ENCODE results near the gene STAT1. TPM values are rescaled to one million over a fixed set of nuclear protein-coding genes. Genes with fewer than 3 reads are reported as not detected.
A peak's percentile ranks its signal among the peaks of the same experiment; 100 is the strongest.
"Not testable (repeated sequence)": the region's sequence is repeated elsewhere in the genome, so short reads cannot be mapped to it uniquely, and the experiment has no call there.

STAT1 gene
- total RNA-seq, 3 donors from 2014 or later, result 56.5 to 78.6 (median 74.8) TPM

GRCh38 chr2:190999949-191000665 lies 13.9 kb downstream of the STAT1 start:
- Histone ChIP-seq H3K4me1 (ENCODE audit: low read depth) (no peaks in the 10 kb centered on the region), H3K4me3 (no peak overlapping the region), H3K9me3 (no peaks in the 10 kb centered on the region), H3K36me3 (ENCODE audit: low read depth) (peaks cover 40% of the 10 kb centered on the region)
- intact Hi-C loops (cut with DNase I, micrococcal nuclease), result no loop called here
- TF ChIP-seq, protein P1, sequence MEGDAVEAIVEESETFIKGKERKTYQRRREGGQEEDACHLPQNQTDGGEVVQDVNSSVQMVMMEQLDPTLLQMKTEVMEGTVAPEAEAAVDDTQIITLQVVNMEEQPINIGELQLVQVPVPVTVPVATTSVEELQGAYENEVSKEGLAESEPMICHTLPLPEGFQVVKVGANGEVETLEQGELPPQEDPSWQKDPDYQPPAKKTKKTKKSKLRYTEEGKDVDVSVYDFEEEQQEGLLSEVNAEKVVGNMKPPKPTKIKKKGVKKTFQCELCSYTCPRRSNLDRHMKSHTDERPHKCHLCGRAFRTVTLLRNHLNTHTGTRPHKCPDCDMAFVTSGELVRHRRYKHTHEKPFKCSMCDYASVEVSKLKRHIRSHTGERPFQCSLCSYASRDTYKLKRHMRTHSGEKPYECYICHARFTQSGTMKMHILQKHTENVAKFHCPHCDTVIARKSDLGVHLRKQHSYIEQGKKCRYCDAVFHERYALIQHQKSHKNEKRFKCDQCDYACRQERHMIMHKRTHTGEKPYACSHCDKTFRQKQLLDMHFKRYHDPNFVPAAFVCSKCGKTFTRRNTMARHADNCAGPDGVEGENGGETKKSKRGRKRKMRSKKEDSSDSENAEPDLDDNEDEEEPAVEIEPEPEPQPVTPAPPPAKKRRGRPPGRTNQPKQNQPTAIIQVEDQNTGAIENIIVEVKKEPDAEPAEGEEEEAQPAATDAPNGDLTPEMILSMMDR (IDR thresholded peaks at IDR 0.05), result no peak
- ATAC-seq, result no peak
- no peak for DNase-seq

GRCh38 chr2:190999058-190999457 lies 14.9 kb downstream of the STAT1 start:
- no peak overlapping the region for H3K4me3 ChIP-seq
- H3K4me1 ChIP-seq (ENCODE audit: low read depth), result no peaks in the 10 kb centered on the region
- peaks cover 39% of the 10 kb centered on the region for H3K36me3 ChIP-seq (ENCODE audit: low read depth)
- intact Hi-C loops (cut with DNase I, micrococcal nuclease), result no loop called here
- H3K9me3 ChIP-seq, result no peaks in the 10 kb centered on the region
- TF ChIP-seq, protein P1 (IDR thresholded peaks at IDR 0.05), result no peak
- DNase-seq, result no peak
- ATAC-seq, result no peak

- DNase-seq, result no peak
- H3K4me3 ChIP-seq, result no peak overlapping the region
- no peak for ATAC-seq
- TF ChIP-seq, protein P1 (IDR thresholded peaks at IDR 0.05), result no peak
- no peaks in the 10 kb centered on the region for H3K4me1 ChIP-seq (ENCODE audit: low read depth)
- peaks cover 31% of the 10 kb centered on the region for H3K36me3 ChIP-seq (ENCODE audit: low read depth)
- intact Hi-C loops (cut with DNase I, micrococcal nuclease), result no loop called here
- H3K9me3 ChIP-seq, result no peaks in the 10 kb centered on the region
Observed at GRCh38 chr2:190997526-190998113, 16.4 kb downstream of the STAT1 start.

DNA sequence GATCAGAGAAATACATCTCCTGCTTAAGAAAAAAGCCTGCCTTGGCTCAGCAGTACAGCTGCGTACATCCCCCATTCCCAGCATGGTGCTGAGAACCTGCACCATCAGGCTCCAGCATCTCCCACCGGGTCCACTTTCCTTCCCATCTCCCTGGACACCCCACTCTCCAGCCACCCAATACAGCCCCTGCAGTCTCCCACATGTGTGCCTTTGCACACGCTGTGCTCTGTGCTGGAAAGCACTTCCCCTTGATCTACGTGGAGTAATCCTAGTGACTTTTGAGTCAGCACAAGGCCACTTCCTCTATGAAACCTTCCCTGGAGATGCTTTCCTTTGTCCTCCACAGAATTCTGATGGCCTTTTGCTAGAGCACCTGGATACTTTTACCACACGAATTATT lies 17.0 kb downstream of the STAT1 start:
- no peaks in the 10 kb centered on the region for H3K9me3 ChIP-seq
- TF ChIP-seq, protein P1 (IDR thresholded peaks at IDR 0.05), result no peak
- no peaks in the 10 kb centered on the region for H3K4me1 ChIP-seq (ENCODE audit: low read depth)
- no peak for DNase-seq
- H3K36me3 ChIP-seq (ENCODE audit: low read depth), result peaks cover 31% of the 10 kb centered on the region
- no peak overlapping the region for H3K4me3 ChIP-seq
- intact Hi-C loops (cut with DNase I, micrococcal nuclease), result no loop called here
- ATAC-seq, result peak; percentile 45

GRCh38 chr2:190996338-190996946 lies 17.5 kb downstream of the STAT1 start:
- Histone ChIP-seq H3K36me3 (ENCODE audit: low read depth) (peaks cover 31% of the 10 kb centered on the region), H3K4me1 (ENCODE audit: low read depth) (no peaks in the 10 kb centered on the region), H3K4me3 (no peak overlapping the region), H3K9me3 (no peaks in the 10 kb centered on the region)
- TF ChIP-seq, protein P1 (IDR thresholded peaks at IDR 0.05), result peak; percentile 15
- peak; percentile 71 for ATAC-seq
- intact Hi-C loops (cut with DNase I, micrococcal nuclease), result no loop called here
- peak in 1 of 3 donors; percentile 30 for DNase-seq

DNA sequence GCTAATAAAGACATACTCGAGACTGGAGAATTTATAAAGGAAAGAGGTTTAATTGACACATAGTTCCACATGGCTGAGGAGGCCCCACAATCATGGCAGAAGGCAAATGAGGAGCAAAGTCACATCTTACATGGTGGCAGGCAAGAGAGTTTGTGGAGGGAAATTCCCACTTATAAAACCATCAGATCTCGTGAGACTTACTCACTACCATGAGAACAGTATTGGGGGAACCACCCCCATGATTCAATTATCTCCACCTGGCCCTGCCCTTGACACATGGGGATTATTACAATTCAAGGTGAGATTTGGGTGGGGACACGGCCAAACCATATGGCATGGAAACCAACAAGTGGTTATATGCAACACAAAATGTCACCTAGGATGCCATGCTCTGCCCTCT lies 18.7 kb downstream of the STAT1 start:
- ATAC-seq, result not testable (repeated sequence)

More for the DNA sequence above, 18.7 kb downstream of the STAT1 start:
- DNase-seq; H3K4me1 ChIP-seq (ENCODE audit: low read depth); intact Hi-C loops (cut with DNase I, micrococcal nuclease); H3K4me3 ChIP-seq; H3K9me3 ChIP-seq: not testable (repeated sequence)
- peaks cover 41% of the 10 kb centered on the region for H3K36me3 ChIP-seq (ENCODE audit: low read depth)
